Esophagus muscularis mucosa (tissue), 4 donors: ENCODE results near the gene USF2. TPM values are rescaled to one million over a fixed set of nuclear protein-coding genes. Genes with fewer than 3 reads are reported as not detected.

Source experiments
- DNase-seq: peaks from one replicate; pipeline ENCODE4 v3.0.0-alpha.2; 2017; ENCODE audit errors: extremely low spot score
- H3K27ac ChIP-seq, 4 donors: fragments of 200-600 bp; sonication (generic); replicated peaks in 1 of 4; 1 replicate in 3 of 4; 2 replicates in 1 of 4; pipeline ENCODE4 v1.5.1; 2016 to 2019; ENCODE audit warnings: mild to moderate bottlenecking in 1 of 4
- H3K27me3 ChIP-seq, 4 donors: fragments of 200-600 bp; sonication (generic); one replicate each; pipeline versions ENCODE4 v1.5.1 to v1.6.0; 2016 to 2019
- H3K36me3 ChIP-seq, 4 donors: fragments of 200-600 bp; sonication (generic); one replicate each; pipeline ENCODE4 v1.5.1; 2016 to 2019
- H3K4me1 ChIP-seq, 4 donors: fragments of 200-600 bp; sonication (generic); one replicate each; pipeline ENCODE4 v1.5.1; 2016 to 2019
- H3K4me3 ChIP-seq, 4 donors: fragments of 200-600 bp; sonication (generic); 1 replicate in 2 of 4; 2 replicates in 2 of 4; pipeline ENCODE4 v1.5.1; 2016 to 2019; ENCODE audit warnings: mild to moderate bottlenecking in 4 of 4, moderate library complexity in 1 of 4
- H3K9me3 ChIP-seq, 4 donors: fragments of 200-600 bp; sonication (generic); 1 replicate in 3 of 4; 2 replicates in 1 of 4; pipeline ENCODE4 v1.5.1; 2016 to 2019
- EP300 ChIP-seq: sonication (generic); formaldehyde crosslinking; IDR thresholded peaks from one replicate; pipeline ENCODE4 v1.6.1; 2017; ENCODE audit warnings: antibody characterized with exemption
- POLR2A ChIP-seq: fragments of 450-650 bp; IDR thresholded peaks from one replicate; pipeline ENCODE4 v1.6.1; 2017; ENCODE audit warnings: antibody characterized with exemption, moderate library complexity, mild to moderate bottlenecking, low read depth
- POLR2AphosphoS5 ChIP-seq, 2 donors: sonication (generic); formaldehyde crosslinking; IDR thresholded peaks; one replicate each; pipeline ENCODE4 v1.6.1; 2017; ENCODE audit warnings: antibody characterized with exemption in 2 of 2
- WGBS: methylation state at CpG from one replicate; pipeline ENCODE4 v1.1.5; 2018; 5-methylcytosine and 5-hydroxymethylcytosine counted together
- intact Hi-C: fragments of 100-400 bp; cut with DNase I; formaldehyde crosslinking; loops from one replicate; pipeline ENCODE4 v1.15.1; 2023
- total RNA-seq, 4 donors: library from RNA; depleted of rRNA; stranded (reverse); fragments of >200 nt; gene quantifications; one replicate each; pipeline versions ENCODE4 v1.1.0 to v1.2.1, GENCODE V29; 2016
- TF ChIP-seq, protein P1 (sequence below), 3 experiments: fragments of 200-600 bp in 2 of 3; fragments of 450-650 bp in 1 of 3; sonication (generic) in 2 of 3; IDR thresholded peaks; one replicate each; pipeline ENCODE4 v1.5.1; 2017 to 2019; ENCODE audit warnings: antibody characterized with exemption in 3 of 3, mild to moderate bottlenecking in 2 of 3, moderate library complexity in 1 of 3

Gene USF2
- total RNA-seq, 4 donors from 2014 or later = 111 to 122 (median 116) TPM

DNA sequence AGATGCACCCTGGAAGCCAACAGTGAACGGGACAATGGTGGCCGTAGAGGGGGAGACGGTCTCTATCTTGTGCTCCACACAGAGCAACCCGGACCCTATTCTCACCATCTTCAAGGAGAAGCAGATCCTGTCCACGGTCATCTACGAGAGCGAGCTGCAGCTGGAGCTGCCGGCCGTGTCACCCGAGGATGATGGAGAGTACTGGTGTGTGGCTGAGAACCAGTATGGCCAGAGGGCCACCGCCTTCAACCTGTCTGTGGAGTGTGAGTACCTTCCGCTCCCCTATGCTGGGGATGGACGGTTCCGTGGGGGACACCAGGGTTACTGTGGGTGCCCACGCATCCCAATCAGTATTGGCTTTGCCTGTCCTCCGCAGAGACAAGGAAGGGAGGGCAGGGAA lies 33.7 kb downstream of the USF2 start:
- no peak for TF ChIP-seq EP300
- TF ChIP-seq, protein P1, sequence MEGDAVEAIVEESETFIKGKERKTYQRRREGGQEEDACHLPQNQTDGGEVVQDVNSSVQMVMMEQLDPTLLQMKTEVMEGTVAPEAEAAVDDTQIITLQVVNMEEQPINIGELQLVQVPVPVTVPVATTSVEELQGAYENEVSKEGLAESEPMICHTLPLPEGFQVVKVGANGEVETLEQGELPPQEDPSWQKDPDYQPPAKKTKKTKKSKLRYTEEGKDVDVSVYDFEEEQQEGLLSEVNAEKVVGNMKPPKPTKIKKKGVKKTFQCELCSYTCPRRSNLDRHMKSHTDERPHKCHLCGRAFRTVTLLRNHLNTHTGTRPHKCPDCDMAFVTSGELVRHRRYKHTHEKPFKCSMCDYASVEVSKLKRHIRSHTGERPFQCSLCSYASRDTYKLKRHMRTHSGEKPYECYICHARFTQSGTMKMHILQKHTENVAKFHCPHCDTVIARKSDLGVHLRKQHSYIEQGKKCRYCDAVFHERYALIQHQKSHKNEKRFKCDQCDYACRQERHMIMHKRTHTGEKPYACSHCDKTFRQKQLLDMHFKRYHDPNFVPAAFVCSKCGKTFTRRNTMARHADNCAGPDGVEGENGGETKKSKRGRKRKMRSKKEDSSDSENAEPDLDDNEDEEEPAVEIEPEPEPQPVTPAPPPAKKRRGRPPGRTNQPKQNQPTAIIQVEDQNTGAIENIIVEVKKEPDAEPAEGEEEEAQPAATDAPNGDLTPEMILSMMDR (IDR thresholded peaks at IDR 0.05) = no peak
- no peak for TF ChIP-seq POLR2AphosphoS5 (IDR thresholded peaks at IDR 0.05)
- TF ChIP-seq POLR2A = no peak
- H3K36me3 ChIP-seq = no peaks in the 10 kb centered on the region
- intact Hi-C loops = no loop called here
- no peak overlapping the region for H3K4me3 ChIP-seq
- no peaks in the 10 kb centered on the region for H3K9me3 ChIP-seq
- DNase-seq = no peak
- H3K27ac ChIP-seq = no peak overlapping the region
- H3K4me1 ChIP-seq = no peaks in the 10 kb centered on the region
- WGBS = 68% methylated on average over 11 of the region's 16 CpGs
- H3K27me3 ChIP-seq = peaks cover 0 to 82% (median 4%) of the 10 kb centered on the region in 4 donors

DNA sequence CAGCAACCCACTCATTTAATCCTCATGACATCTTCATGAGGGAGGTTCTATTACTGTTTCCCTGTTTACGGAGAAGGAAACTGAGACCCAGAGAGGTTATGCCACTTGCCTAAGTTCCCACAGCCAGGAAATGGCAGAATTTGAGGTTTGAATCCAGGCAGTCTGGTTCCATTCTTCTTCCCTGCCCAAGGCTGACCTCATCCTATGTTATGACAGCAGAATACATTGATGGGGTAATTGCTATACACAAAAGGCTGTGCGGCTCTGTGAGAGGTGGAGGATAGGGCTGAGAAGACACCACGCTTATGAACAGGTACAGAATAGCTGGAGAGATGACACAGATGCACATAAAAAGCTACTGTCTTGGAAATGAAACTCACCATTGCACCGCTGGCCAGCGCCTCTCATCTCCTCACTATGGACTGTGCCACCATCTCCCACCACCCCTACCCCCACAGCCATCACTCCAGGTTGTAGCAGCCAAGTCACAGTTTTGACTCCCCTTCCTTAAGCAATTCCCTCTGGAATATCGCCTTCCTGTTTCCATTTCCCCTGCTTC lies 34.7 kb downstream of the USF2 start:
- 63% methylated on average over 6 of the region's 6 CpGs for WGBS
- intact Hi-C loops = no loop called here
- Histone ChIP-seq H3K36me3 (no peaks in the 10 kb centered on the region), H3K27ac (no peak overlapping the region), H3K27me3 (peaks cover 0 to 72% (median 4%) of the 10 kb centered on the region in 4 donors), H3K4me3 (no peak overlapping the region), H3K9me3 (no peaks in the 10 kb centered on the region), H3K4me1 (no peaks in the 10 kb centered on the region)
- DNase-seq = no peak
- TF ChIP-seq POLR2A (no peak), EP300 (no peak)
- TF ChIP-seq, protein P1 (IDR thresholded peaks at IDR 0.05) = no peak

DNA sequence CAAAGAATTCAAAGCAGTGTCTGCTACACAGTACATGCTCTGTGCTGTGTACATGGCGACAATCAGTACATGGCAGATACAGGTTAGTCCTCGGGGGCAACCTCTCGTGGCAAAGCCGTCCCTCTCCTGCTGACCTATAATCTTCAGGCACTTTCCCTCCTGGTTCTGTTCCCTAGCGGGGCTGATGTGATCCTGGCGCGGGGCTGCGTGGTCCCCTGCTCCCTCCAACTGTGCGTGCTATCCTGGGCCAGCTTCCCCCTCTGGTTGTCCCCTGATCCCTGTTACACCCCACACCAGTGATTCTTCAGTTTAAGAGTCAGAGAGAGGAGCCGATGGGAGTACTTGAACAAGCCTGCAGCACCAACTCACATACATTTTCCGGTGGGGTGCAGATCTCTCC lies 35.3 kb downstream of the USF2 start:
- TF ChIP-seq POLR2A (no peak), EP300 (no peak), POLR2AphosphoS5 (IDR thresholded peaks at IDR 0.05) (no peak)
- TF ChIP-seq, protein P1 (IDR thresholded peaks at IDR 0.05) = no peak
- intact Hi-C loops = no loop called here
- Histone ChIP-seq H3K36me3 (no peaks in the 10 kb centered on the region), H3K27ac (no peak overlapping the region), H3K27me3 (peaks cover 0 to 70% (median 3%) of the 10 kb centered on the region in 4 donors), H3K9me3 (no peaks in the 10 kb centered on the region), H3K4me1 (no peaks in the 10 kb centered on the region), H3K4me3 (no peak overlapping the region)
- no peak for DNase-seq
- 83% methylated on average over 11 of the region's 11 CpGs for WGBS

DNA sequence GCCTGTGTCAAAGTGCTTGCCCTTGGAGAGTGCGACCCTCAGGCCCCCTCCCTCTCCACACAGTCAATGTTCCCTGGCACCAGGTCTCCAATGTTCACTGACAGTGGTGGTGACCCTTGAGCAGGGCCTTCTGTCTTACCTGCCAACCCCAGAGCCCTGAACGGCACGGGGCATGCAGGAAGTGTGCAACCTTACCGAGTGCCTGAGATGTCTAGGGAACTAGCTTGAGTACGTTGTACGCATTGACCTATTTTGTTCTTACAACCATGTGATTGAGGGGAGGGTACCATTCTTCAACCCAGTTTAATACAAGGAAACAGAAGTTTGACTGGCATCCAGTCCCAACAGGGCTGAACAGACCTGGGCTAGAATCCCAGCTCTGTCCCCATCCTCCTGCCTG lies 36.4 kb downstream of the USF2 start:
- H3K9me3 ChIP-seq = no peaks in the 10 kb centered on the region
- no peaks in the 10 kb centered on the region for H3K4me1 ChIP-seq
- no peak for TF ChIP-seq EP300
- no peak for TF ChIP-seq POLR2A
- TF ChIP-seq POLR2AphosphoS5 (IDR thresholded peaks at IDR 0.05) = no peak
- TF ChIP-seq, protein P1 (IDR thresholded peaks at IDR 0.05) = no peak
- H3K27me3 ChIP-seq = peaks cover 0 to 70% (median 0%) of the 10 kb centered on the region in 4 donors
- no peak overlapping the region for H3K4me3 ChIP-seq
- H3K27ac ChIP-seq = no peak overlapping the region
- WGBS = 73% methylated on average over 4 of the region's 6 CpGs
- intact Hi-C loops = no loop called here
- H3K36me3 ChIP-seq = no peaks in the 10 kb centered on the region
- no peak for DNase-seq

DNA sequence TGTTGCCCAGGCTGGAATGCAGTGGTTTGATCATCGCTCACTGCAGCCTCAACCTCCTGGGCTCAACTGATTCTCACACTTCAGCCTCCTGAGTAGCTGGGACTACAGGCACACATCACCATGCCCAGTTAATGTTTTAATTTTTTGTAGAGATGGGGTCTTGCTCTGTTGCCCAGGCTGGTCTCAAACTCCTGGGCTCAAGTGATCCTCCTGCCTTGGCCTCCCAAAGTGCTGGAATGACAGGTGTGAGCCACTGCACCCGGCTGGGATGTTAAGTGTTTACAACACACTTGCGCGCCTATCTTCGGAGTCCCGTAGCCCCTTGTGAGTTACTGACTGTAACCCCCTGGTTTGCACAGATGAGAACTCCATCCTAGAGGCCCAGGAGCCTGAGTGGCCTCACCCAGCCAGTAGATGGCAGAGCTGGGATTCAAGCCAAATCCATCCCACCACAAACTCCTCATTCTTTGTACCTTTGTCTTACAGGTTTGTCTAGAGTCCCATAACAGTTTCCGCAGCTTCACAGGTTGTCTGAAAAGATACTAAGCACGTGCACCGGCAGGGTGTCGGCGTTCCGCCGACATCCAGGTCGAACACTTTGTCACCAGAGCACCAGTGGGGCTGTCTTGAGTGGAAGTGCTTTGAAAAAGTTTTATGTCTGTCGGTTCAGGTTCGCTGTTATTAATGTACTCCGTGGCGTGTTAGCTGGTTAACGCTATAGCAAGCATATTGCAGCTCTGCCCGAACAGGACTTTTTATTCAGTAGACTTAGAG lies 37.9 kb downstream of the USF2 start:
- Histone ChIP-seq H3K27ac (no peak overlapping the region), H3K4me1 (no peaks in the 10 kb centered on the region), H3K36me3 (no peaks in the 10 kb centered on the region), H3K9me3 (no peaks in the 10 kb centered on the region), H3K27me3 (peaks cover 0 to 68% (median 0%) of the 10 kb centered on the region in 4 donors), H3K4me3 (no peak overlapping the region)
- TF ChIP-seq POLR2AphosphoS5 (IDR thresholded peaks at IDR 0.05) (no peak), POLR2A (no peak), EP300 (no peak)
- TF ChIP-seq, protein P1 (IDR thresholded peaks at IDR 0.05) = no peak
- 92% methylated on average over 20 of the region's 20 CpGs for WGBS
- DNase-seq = no peak
- intact Hi-C loops = no loop called here
